HG02852 (cell line): ENCODE measurements around the gene ZNF683.
A peak's percentile ranks its signal among the peaks of the same experiment; 100 is the strongest.
"Not testable (repeated sequence)": the region's sequence is repeated elsewhere in the genome, so short reads cannot be mapped to it uniquely, and the experiment has no call there.

Source experiments
- ATAC-seq: cut with Tn5 transposase; IDR thresholded peaks from one replicate; pipeline ENCODE4 v1.9.1; 2021; ENCODE audit warnings: mild to moderate bottlenecking, moderate library complexity; ENCODE audit not compliant: unreplicated experiment

Gene ZNF683

GRCh38 chr1:26338670-26339069, 33.9 kb downstream of the ZNF683 start:
- ATAC-seq: no peak

- ATAC-seq: no peak
Observed at GRCh38 chr1:26337625-26338024, 34.9 kb downstream of the ZNF683 start.

GRCh38 chr1:26337206-26337535, 35.4 kb downstream of the ZNF683 start:
- ATAC-seq: no peak

GRCh38 chr1:26336477-26337205, 35.9 kb downstream of the ZNF683 start:
- peak; percentile 60 for ATAC-seq

- no peak for ATAC-seq
Observed at GRCh38 chr1:26335774-26336476, 36.6 kb downstream of the ZNF683 start.

GRCh38 chr1:26333312-26333711, 39.2 kb downstream of the ZNF683 start:
- not testable (repeated sequence) for ATAC-seq

- ATAC-seq: no peak
Observed at GRCh38 chr1:26330276-26330675, 42.3 kb downstream of the ZNF683 start.

- ATAC-seq: not testable (repeated sequence)
Observed at GRCh38 chr1:26329380-26329779, 43.2 kb downstream of the ZNF683 start.

GRCh38 chr1:26328597-26328996, 44.0 kb downstream of the ZNF683 start:
- no peak for ATAC-seq

GRCh38 chr1:26327956-26328362, 44.6 kb downstream of the ZNF683 start:
- ATAC-seq: no peak

- no peak for ATAC-seq
Observed at GRCh38 chr1:26324550-26324949, 48.0 kb downstream of the ZNF683 start.

GRCh38 chr1:26323382-26323781, 49.2 kb downstream of the ZNF683 start:
- no peak for ATAC-seq

- no peak for ATAC-seq
Observed at GRCh38 chr1:26322042-26322331, 50.6 kb downstream of the ZNF683 start.

- peak; percentile 41 for ATAC-seq
Observed at GRCh38 chr1:26321315-26322041, 51.1 kb downstream of the ZNF683 start.

- no peak for ATAC-seq
Observed at GRCh38 chr1:26320896-26321295, 51.7 kb downstream of the ZNF683 start.

GRCh38 chr1:26318338-26319064, 54.0 kb downstream of the ZNF683 start:
- no peak for ATAC-seq

GRCh38 chr1:26317612-26318337, 54.8 kb downstream of the ZNF683 start, which contains the start of gene CD52:
Gene CD52, plus strand, starts transcription at chr1:26317958. Its CDS starts 60 bp downstream, at chr1:26318018.
- no peak for ATAC-seq

GRCh38 chr1:26317146-26317545, 55.4 kb downstream of the ZNF683 start:
- no peak for ATAC-seq

GRCh38 chr1:26315874-26316850, 56.4 kb downstream of the ZNF683 start:
- ATAC-seq: no peak
